Right renal pelvis (tissue), 4 donors: ENCODE measurements around the gene PARP9. TPM values are rescaled to one million over a fixed set of nuclear protein-coding genes. Genes with fewer than 3 reads are reported as not detected.

Experiments used
- DNase-seq, 4 donors: peaks; one replicate each; pipeline ENCODE4 v3.0.0-alpha.2; 2013; ENCODE audit warnings: low read depth in 4 of 4, low spot score in 3 of 4, missing footprints in 1 of 4
- polyA plus RNA-seq, 4 donors: library from polyadenylated mRNA; unstranded; fragments of 120-200 nt; gene quantifications; one replicate each; pipeline ENCODE4 v1.2.1, GENCODE V29; 2013; ENCODE audit not compliant: insufficient read length in 4 of 4

The PARP9 gene
- polyA plus RNA-seq, 4 donors: 12.6 to 18.6 (median 17.6) TPM

DNA sequence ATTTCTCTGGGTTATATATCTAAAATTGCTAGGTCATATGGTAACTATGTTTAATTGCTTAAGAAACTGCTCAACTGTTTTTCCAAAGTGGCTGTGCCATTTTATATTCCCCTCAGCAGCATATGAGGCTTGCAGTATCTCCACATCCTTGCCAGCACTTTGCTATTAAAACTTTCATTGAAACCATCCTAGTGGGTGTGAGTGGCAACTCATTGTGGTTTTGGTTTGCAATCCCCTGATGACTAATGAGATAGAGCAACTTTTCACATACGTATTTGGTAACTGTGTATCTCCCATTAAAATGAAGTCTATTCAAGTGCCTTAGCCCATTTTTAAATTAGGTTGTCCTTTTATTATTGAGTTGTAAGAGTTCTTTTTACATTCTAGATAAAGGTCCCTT is 66.7 kb downstream of the PARP9 start:
- DNase-seq: no peak

- no peak for DNase-seq
Measured at GRCh38 chr3:122496508-122496907, 67.6 kb downstream of the PARP9 start.

- no peak for DNase-seq
Measured at GRCh38 chr3:122493296-122493695, 70.8 kb downstream of the PARP9 start.

DNA sequence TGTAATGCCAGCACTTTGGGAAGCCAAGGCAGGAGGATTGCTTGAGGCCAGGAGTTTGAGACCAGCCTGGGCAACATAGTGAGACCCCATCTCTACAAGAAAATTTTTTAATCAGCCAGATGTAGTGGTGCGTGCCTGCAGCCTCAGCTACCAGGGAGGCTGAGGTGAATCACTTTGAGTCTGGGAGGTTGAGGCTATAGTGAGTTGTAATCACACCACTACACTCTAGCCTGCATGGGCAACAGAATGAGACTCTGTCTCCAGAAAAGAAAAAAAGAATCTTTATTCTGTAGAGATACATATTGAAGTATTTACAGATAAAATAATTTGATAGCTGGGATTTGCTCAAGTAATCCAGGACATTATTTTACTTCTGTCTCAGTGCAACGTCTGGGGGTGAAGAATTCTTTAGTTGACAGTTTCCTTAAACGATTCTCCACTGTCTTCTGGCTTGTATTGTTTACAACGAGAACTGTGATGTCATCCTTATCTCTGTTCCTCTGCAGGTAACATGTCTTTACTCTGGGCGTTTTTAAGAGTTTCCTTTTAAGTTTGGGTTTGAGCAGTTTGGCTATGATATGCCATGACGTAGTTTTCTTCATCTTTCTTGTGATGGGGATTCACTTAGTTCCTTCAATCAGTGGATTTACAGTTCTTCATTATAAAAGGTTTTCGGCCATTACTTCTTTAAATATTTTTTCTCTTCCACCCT is 75.7 kb downstream of the PARP9 start:
- no peak for DNase-seq

DNA sequence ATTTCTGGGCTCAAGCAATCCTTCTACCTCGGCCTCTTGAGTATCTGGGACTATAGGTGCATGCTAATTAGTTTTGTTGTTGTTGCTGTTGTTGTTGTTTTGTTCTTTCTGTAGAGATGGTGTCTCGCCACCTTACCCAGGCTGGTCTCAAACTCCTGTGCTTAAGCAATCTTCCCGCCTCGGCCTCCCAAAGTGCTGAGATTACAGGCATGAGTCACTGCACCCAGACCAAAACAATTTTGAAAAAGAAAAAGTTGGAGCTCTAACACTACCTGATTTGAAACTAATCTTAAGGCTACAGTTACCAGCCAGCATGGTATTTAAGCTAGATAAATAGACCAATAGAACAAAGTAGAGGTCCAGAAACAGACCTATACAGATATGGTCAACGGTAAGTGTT is 79.1 kb downstream of the PARP9 start:
- no peak for DNase-seq

GRCh38 chr3:122481390-122481789 is 82.7 kb downstream of the PARP9 start:
- DNase-seq: no peak

Other genes with a start within 250 kb of the PARP9 start
- under 1 TPM; 0.56 to 0.91 (median 0.66) TPM for gene CSTA, start 239.1 kb downstream of the PARP9 start, polyA plus RNA-seq
- 10 to 100 TPM; 49.3 to 70.0 (median 65.3) TPM for gene MIX23, start 181.1 kb downstream of the PARP9 start, polyA plus RNA-seq
- 10 to 100 TPM; 74.5 to 78.5 (median 75.6) TPM for gene FAM162A, start 180.1 kb downstream of the PARP9 start, polyA plus RNA-seq
- gene WDR5B, start 148.2 kb downstream of the PARP9 start, polyA plus RNA-seq: 10 to 100 TPM in 3 of 4 donors, 1 to 10 TPM in 1; 8.9 to 12.0 (median 11.3) TPM
- 10 to 100 TPM; 39.9 to 57.8 (median 52.4) TPM for gene KPNA1, start 49.4 kb downstream of the PARP9 start, polyA plus RNA-seq
- 10 to 100 TPM; 11.1 to 16.9 (median 15.1) TPM for gene DTX3L, start within 50 bp of the PARP9 start, polyA plus RNA-seq
- gene PARP15, start 13.3 kb upstream of the PARP9 start, polyA plus RNA-seq: under 1 TPM; 0.21 to 0.36 (median 0.28) TPM
- gene PARP14, start 116.5 kb upstream of the PARP9 start, polyA plus RNA-seq: 10 to 100 TPM; 19.2 to 30.8 (median 23.1) TPM
- gene HSPBAP1, start 229.5 kb upstream of the PARP9 start, polyA plus RNA-seq: 10 to 100 TPM; 10.3 to 13.5 (median 11.1) TPM
- 10 to 100 TPM; 15.3 to 16.5 (median 15.9) TPM for gene SLC49A4, start 230.8 kb upstream of the PARP9 start, polyA plus RNA-seq